Testis (tissue), 3 donors: ENCODE measurements around the gene ANKRD22. TPM values are rescaled to one million over a fixed set of nuclear protein-coding genes. Genes with fewer than 3 reads are reported as not detected.

Source experiments
- DNase-seq: peaks from one replicate; pipeline ENCODE4 v3.0.0-alpha.2; 2019
- H3K27ac ChIP-seq, 2 donors: fragments of 200-600 bp; sonication (generic); one replicate each; pipeline ENCODE4 v1.5.1; 2019
- H3K27me3 ChIP-seq: fragments of 200-600 bp; sonication (generic); one replicate; pipeline ENCODE4 v1.5.1; 2019
- H3K36me3 ChIP-seq: fragments of 200-600 bp; sonication (generic); one replicate; pipeline ENCODE4 v1.5.1; 2017; ENCODE audit warnings: low read depth; ENCODE audit errors: missing control alignments
- H3K4me1 ChIP-seq: fragments of 200-600 bp; sonication (generic); one replicate; pipeline ENCODE4 v1.5.1; 2019
- H3K4me3 ChIP-seq, 2 donors: fragments of 200-600 bp; sonication (generic); one replicate each; pipeline ENCODE4 v1.5.1; 2017 to 2019
- H3K9me3 ChIP-seq: fragments of 200-600 bp; sonication (generic); one replicate; pipeline ENCODE4 v1.5.1; 2017
- CTCF ChIP-seq, 3 experiments: fragments of 450-650 bp in 2 of 3; fragments of 200-600 bp in 1 of 3; sonication (generic) in 1 of 3; IDR thresholded peaks; one replicate each; pipeline ENCODE4 v1.5.1; 2016 to 2019; ENCODE audit warnings: antibody characterized with exemption in 3 of 3, mild to moderate bottlenecking in 2 of 3, moderate library complexity in 1 of 3
- POLR2A ChIP-seq: fragments of 450-650 bp; IDR thresholded peaks from one replicate; pipeline ENCODE4 v1.6.1; 2017; ENCODE audit warnings: antibody characterized with exemption, mild to moderate bottlenecking, moderate library complexity
- WGBS, 2 donors: methylation state at CpG; one replicate each; pipeline ENCODE4 v1.1.5; 2018; 5-methylcytosine and 5-hydroxymethylcytosine counted together
- intact Hi-C: fragments of 100-400 bp; cut with DNase I; formaldehyde crosslinking; loops from one replicate; pipeline ENCODE4 v1.15.1; 2023; ENCODE audit warnings: low total_unique reads
- polyA plus RNA-seq: library from polyadenylated mRNA; stranded (reverse); fragments of 350-450 nt; fragmentation: Illumina TruSeq; extraction: RNeasy Lipid Tissue Mini Kit (QIAGEN cat#74804); gene quantifications from one replicate; pipeline ENCODE4 v1.2.3, GENCODE V29; 2014; ENCODE audit warnings: low read depth, low replicate concordance; ENCODE audit not compliant: insufficient read depth
- total RNA-seq, 2 donors: library from RNA; depleted of rRNA; stranded (reverse); fragments of >200 nt; gene quantifications; one replicate each; pipeline ENCODE4 v1.2.3, GENCODE V29; 2016

Gene ANKRD22
- total and polyA plus RNA-seq, 3 donors from 2014 or later, result 0.31 to 1.3 TPM; not detected in 1

GRCh38 chr10:88786032-88786770 is 65.4 kb downstream of the ANKRD22 start:
- Histone ChIP-seq H3K4me1 (no peaks in the 10 kb centered on the region), H3K4me3 (no peak overlapping the region), H3K27ac (no peak overlapping the region), H3K36me3 (no peaks in the 10 kb centered on the region), H3K9me3 (no peaks in the 10 kb centered on the region), H3K27me3 (no peaks in the 10 kb centered on the region)
- intact Hi-C loops, result no loop called here
- DNase-seq, result no peak
- no peak for TF ChIP-seq CTCF (IDR thresholded peaks at IDR 0.05)
- 90 to 94% methylated on average over 9 to 10 of the region's 10 CpGs for WGBS, 2 donors

DNA sequence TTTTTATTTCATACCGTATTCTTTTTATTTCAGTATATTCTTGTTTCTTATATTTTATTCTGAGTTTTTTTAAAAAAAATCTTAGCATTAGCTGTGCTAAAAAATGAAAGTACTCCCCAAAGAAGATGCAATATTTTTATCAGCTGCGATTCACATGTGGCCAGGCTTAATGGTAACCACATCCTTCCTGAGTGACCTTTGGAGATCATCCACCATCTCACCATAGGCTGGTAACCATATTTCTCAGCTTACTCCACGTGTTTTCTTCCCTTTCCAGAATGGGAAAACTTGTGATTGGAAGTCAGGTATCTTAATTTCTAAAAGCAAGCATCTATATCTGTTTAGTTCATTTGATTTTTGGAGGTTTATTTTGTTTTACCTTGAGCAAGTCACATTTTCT is 67.9 kb downstream of the ANKRD22 start:
- Histone ChIP-seq H3K4me1 (no peaks in the 10 kb centered on the region), H3K9me3 (no peaks in the 10 kb centered on the region), H3K4me3 (no peak overlapping the region), H3K27ac (no peak overlapping the region), H3K27me3 (no peaks in the 10 kb centered on the region), H3K36me3 (no peaks in the 10 kb centered on the region)
- no peak for DNase-seq
- intact Hi-C loops, result no loop called here
- WGBS, 2 donors, result 81 to 84% methylated on average over 3 of the region's 3 CpGs
- TF ChIP-seq CTCF (IDR thresholded peaks at IDR 0.05), result no peak
- TF ChIP-seq POLR2A, result no peak

GRCh38 chr10:88782222-88782621 is 69.4 kb downstream of the ANKRD22 start:
- H3K4me1 ChIP-seq, result no peaks in the 10 kb centered on the region
- no peaks in the 10 kb centered on the region for H3K9me3 ChIP-seq
- no peaks in the 10 kb centered on the region for H3K36me3 ChIP-seq
- TF ChIP-seq CTCF (IDR thresholded peaks at IDR 0.05), result no peak
- no peak for TF ChIP-seq POLR2A
- intact Hi-C loops, result no loop called here
- H3K27me3 ChIP-seq, result no peaks in the 10 kb centered on the region
- no peak overlapping the region for H3K4me3 ChIP-seq
- no peak for DNase-seq
- 62 to 92% methylated on average over 3 of the region's 3 CpGs for WGBS, 2 donors
- no peak overlapping the region for H3K27ac ChIP-seq

GRCh38 chr10:88781206-88781605 is 70.4 kb downstream of the ANKRD22 start:
- Histone ChIP-seq H3K9me3 (no peaks in the 10 kb centered on the region), H3K36me3 (no peaks in the 10 kb centered on the region), H3K4me3 (no peak overlapping the region), H3K27ac (no peak overlapping the region), H3K4me1 (no peaks in the 10 kb centered on the region), H3K27me3 (no peaks in the 10 kb centered on the region)
- TF ChIP-seq POLR2A, result no peak
- no peak for TF ChIP-seq CTCF (IDR thresholded peaks at IDR 0.05)
- intact Hi-C loops, result no loop called here
- 75 to 77% methylated on average over 2 of the region's 2 CpGs for WGBS, 2 donors
- DNase-seq, result no peak

Other genes starting within 250 kb of the ANKRD22 start
- 1 to 10 TPM in 1 of 2 donors, under 1 TPM in 1; 0.81 to 2.3 TPM for gene LIPF, start 187.4 kb downstream of the ANKRD22 start, total RNA-seq
- 1.3 TPM for gene LIPF, start 187.4 kb downstream of the ANKRD22 start, polyA plus RNA-seq
- gene LIPK, start 145.6 kb downstream of the ANKRD22 start, total RNA-seq, result not detected
- gene LIPK, start 145.6 kb downstream of the ANKRD22 start, polyA plus RNA-seq, result not detected
- under 1 TPM in 1 of 2 donors, not detected in 1; 0.31 TPM for gene LIPN, start 91.8 kb downstream of the ANKRD22 start, total RNA-seq
- not detected for gene LIPN, start 91.8 kb downstream of the ANKRD22 start, polyA plus RNA-seq
- not detected for gene LIPM, start 49.1 kb downstream of the ANKRD22 start, total RNA-seq
- not detected for gene LIPM, start 49.1 kb downstream of the ANKRD22 start, polyA plus RNA-seq
- gene STAMBPL1, start 28.4 kb upstream of the ANKRD22 start, total RNA-seq, result 10 to 100 TPM; 20.0 to 32.3 TPM
- gene STAMBPL1, start 28.4 kb upstream of the ANKRD22 start, polyA plus RNA-seq, result 37.5 TPM
- 100 to 1,000 TPM; 398 to 527 TPM for gene ACTA2, start 100.9 kb upstream of the ANKRD22 start, total RNA-seq
- gene ACTA2, start 100.9 kb upstream of the ANKRD22 start, polyA plus RNA-seq, result 939 TPM
- 10 to 100 TPM in 1 of 2 donors, 1 to 10 TPM in 1; 9.3 to 10.7 TPM for gene FAS, start 139.0 kb upstream of the ANKRD22 start, total RNA-seq
- gene FAS, start 139.0 kb upstream of the ANKRD22 start, polyA plus RNA-seq, result 16.2 TPM